HL-60 (cell line): ENCODE data around the gene LRRTM4.

Source experiments
- DNase-seq, 2 experiments: peaks; one replicate each; pipeline ENCODE4 v3.0.0-alpha.2; 2010 to 2020; ENCODE audit warnings: low read depth in 1 of 2, low spot score in 1 of 2
- H3K27ac ChIP-seq: fragments of 250-450 bp; sonication (Bioruptor Pico); replicated peaks from 2 replicates; pipeline ENCODE4 v1.5.1; 2020; ENCODE audit warnings: mild to moderate bottlenecking, moderate library complexity
- H3K27me3 ChIP-seq: fragments of 250-450 bp; sonication (Bioruptor Pico); 2 replicates; pipeline ENCODE4 v1.5.1; 2021; ENCODE audit warnings: mild to moderate bottlenecking, moderate library complexity; ENCODE audit not compliant: insufficient read depth, poor library complexity, severe bottlenecking
- H3K4me3 ChIP-seq: replicated peaks from 2 replicates; pipeline ENCODE4 v1.5.1; 2011; ENCODE audit warnings: mild to moderate bottlenecking, control low read depth, low read length; ENCODE audit not compliant: insufficient read depth
- CTCF ChIP-seq: IDR thresholded peaks from one replicate; pipeline ENCODE4 v1.5.1; 2011; ENCODE audit warnings: low read length, control low read depth, inconsistent platforms; ENCODE audit not compliant: insufficient read depth
- GABPA ChIP-seq: IDR thresholded peaks from 2 replicates; pipeline ENCODE4 v1.6.1; 2012; ENCODE audit warnings: low read depth
- POLR2AphosphoS5 ChIP-seq: IDR thresholded peaks from 2 replicates; pipeline ENCODE4 v1.6.1; 2012; ENCODE audit warnings: low read depth
- REST ChIP-seq: IDR thresholded peaks from 2 replicates; pipeline ENCODE4 v1.6.1; 2012; ENCODE audit warnings: low read depth; ENCODE audit not compliant: insufficient replicate concordance
- SPI1 ChIP-seq: IDR thresholded peaks from 2 replicates; pipeline ENCODE4 v1.6.1; 2012; ENCODE audit warnings: low read depth, mild to moderate bottlenecking, borderline replicate concordance

Gene LRRTM4

GRCh38 chr2:76953733-76954347 is 568.3 kb downstream of the LRRTM4 start:
- Histone ChIP-seq H3K4me3 (no peak overlapping the region), H3K27me3 (no peaks in the 10 kb centered on the region), H3K27ac (no peak overlapping the region)
- TF ChIP-seq SPI1 (no peak), CTCF (peak; percentile 41)
- DNase-seq: peak; percentile 3 to 17

GRCh38 chr2:76946631-76947145 is 575.5 kb downstream of the LRRTM4 start:
- TF ChIP-seq SPI1 (no peak), GABPA (no peak), CTCF (no peak), REST (no peak), POLR2AphosphoS5 (no peak)
- H3K4me3 ChIP-seq: no peak overlapping the region
- H3K27me3 ChIP-seq: no peaks in the 10 kb centered on the region
- H3K27ac ChIP-seq: no peak overlapping the region
- DNase-seq: no peak

GRCh38 chr2:76940559-76940958 is 581.6 kb downstream of the LRRTM4 start:
- H3K4me3 ChIP-seq: no peak overlapping the region
- DNase-seq: no peak
- TF ChIP-seq SPI1: no peak
- TF ChIP-seq POLR2AphosphoS5: no peak
- no peak for TF ChIP-seq CTCF
- no peak for TF ChIP-seq REST
- no peak for TF ChIP-seq GABPA
- no peaks in the 10 kb centered on the region for H3K27me3 ChIP-seq
- H3K27ac ChIP-seq: no peak overlapping the region

GRCh38 chr2:76938153-76938552 is 584.0 kb downstream of the LRRTM4 start:
- H3K27ac ChIP-seq: no peak overlapping the region
- H3K27me3 ChIP-seq: no peaks in the 10 kb centered on the region
- no peak for DNase-seq
- TF ChIP-seq POLR2AphosphoS5: no peak
- no peak for TF ChIP-seq SPI1
- TF ChIP-seq CTCF: no peak
- no peak for TF ChIP-seq GABPA
- TF ChIP-seq REST: no peak
- H3K4me3 ChIP-seq: no peak overlapping the region
